ENCODE data around the gene FBXL12. TPM values are rescaled to one million over a fixed set of nuclear protein-coding genes. Genes with fewer than 3 reads are reported as not detected.

Gene FBXL12
- total and polyA plus RNA-seq, 2 donors (not counting 1 experiment from before 2014, with no cell fraction given) = 41.5 to 79.4 TPM

DNA sequence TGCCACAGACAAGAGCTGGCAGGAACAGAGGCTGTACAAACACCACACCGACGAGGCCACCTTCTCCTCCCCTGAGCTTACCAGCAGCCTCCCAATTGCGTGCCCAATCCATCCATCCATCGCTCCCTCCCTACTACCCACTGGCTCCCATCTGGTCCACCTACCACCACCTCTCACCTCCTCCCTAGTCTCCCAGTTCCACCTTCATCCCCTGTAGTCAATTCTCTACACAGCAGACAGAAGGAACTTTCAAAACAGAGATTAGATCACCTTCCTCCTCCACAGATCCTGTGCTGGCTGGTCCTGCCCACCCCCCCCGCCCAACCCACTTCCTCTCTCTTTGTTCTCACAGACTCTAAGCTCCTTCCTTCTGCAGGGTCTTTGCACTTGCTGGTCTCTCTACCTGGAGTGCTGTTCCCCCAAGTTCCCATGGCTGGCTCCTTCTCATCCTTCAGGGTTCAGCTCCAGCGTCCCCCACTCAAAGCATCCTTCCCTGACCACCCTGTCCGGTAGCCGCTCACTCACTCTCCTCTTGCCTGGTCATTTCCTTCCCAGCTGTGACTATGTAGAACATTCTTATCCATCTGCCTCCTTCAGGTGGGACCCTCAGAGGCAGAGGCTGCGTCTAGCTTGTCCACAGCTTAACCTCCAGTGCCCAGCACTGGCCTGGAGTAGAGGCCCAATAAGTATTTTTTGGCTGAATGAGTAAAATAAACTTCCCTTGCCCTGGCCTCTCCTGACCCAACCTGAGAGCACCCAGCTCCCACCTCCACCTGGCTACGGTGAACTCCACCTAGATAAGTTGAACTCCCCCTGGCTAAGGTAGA is 39.3 kb upstream of the FBXL12 start:
- CTCF ChIA-PET = no interaction called here
- DNase-seq (no peak), ATAC-seq (ENCODE audit: low read depth) (no peak)
- Mint-ChIP-seq H3K27ac (no peak overlapping the region), H3K4me1 (peaks cover 17% of the 10 kb centered on the region), H3K4me3 (peak overlapping the region; percentile 14), H3K9me3 (ENCODE audit: insufficient read depth) (no peaks in the 10 kb centered on the region), H3K27me3 (peaks cover 4% of the 10 kb centered on the region)
- Histone ChIP-seq H3K9me3 (ENCODE audit: control extremely low read depth in 1 of 3, control insufficient read depth in 2 of 3, insufficient read depth in 1 of 3, low read length in 2 of 3) (no peaks in the 10 kb centered on the region), H2AFZ (ENCODE audit: insufficient read depth, low read depth, low read length, poor library complexity, severe bottlenecking) (peak overlapping the region; percentile 38), H3K4me2 (replicated peaks; ENCODE audit: low read depth, low read length, poor library complexity, severe bottlenecking) (peak overlapping the region; percentile 51), H3K4me1 (ENCODE audit: control insufficient read depth in 2 of 2, insufficient read depth in 2 of 2, low read length in 2 of 2) (peaks cover 12% of the 10 kb centered on the region in 2 donors), H3K79me2 (ENCODE audit: control insufficient read depth, insufficient read depth, low read length) (no peaks in the 10 kb centered on the region), H4K20me1 (ENCODE audit: control insufficient read depth, insufficient read depth, low read length, poor library complexity, severe bottlenecking) (no peaks in the 10 kb centered on the region), H3K9ac (ENCODE audit: low read length) (no peak overlapping the region), H3K27me3 (replicated peaks in 1 of 4; ENCODE audit: control extremely low read depth in 1 of 4, control insufficient read depth in 3 of 4, insufficient read depth in 4 of 4, low read length in 3 of 4) (no peaks in the 10 kb centered on the region), H3K4me3 (ENCODE audit: control extremely low read depth in 1 of 5, extremely low read depth in 1 of 5, insufficient read depth in 1 of 5, low read depth in 2 of 5, low read length in 4 of 5) (no peak overlapping the region), H3K36me3 (replicated peaks in 1 of 2; ENCODE audit: control extremely low read depth in 1 of 2, control insufficient read depth in 1 of 2, extremely low read depth in 1 of 2, insufficient read depth in 2 of 2, low read length in 1 of 2) (no peaks in the 10 kb centered on the region), H3K27ac (ENCODE audit: low read length in 2 of 2) (no peak overlapping the region)
- 65% methylated on average over 8 of the region's 10 CpGs for WGBS (ENCODE audit: insufficient coverage)
- POLR2A ChIA-PET = no interaction called here
- TF ChIP-seq, protein P1, sequence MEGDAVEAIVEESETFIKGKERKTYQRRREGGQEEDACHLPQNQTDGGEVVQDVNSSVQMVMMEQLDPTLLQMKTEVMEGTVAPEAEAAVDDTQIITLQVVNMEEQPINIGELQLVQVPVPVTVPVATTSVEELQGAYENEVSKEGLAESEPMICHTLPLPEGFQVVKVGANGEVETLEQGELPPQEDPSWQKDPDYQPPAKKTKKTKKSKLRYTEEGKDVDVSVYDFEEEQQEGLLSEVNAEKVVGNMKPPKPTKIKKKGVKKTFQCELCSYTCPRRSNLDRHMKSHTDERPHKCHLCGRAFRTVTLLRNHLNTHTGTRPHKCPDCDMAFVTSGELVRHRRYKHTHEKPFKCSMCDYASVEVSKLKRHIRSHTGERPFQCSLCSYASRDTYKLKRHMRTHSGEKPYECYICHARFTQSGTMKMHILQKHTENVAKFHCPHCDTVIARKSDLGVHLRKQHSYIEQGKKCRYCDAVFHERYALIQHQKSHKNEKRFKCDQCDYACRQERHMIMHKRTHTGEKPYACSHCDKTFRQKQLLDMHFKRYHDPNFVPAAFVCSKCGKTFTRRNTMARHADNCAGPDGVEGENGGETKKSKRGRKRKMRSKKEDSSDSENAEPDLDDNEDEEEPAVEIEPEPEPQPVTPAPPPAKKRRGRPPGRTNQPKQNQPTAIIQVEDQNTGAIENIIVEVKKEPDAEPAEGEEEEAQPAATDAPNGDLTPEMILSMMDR (IDR thresholded peaks at IDR 0.05) = no peak
- no peak for TF ChIP-seq EZH2 (IDR thresholded peaks at IDR 0.05; ENCODE audit: borderline replicate concordance, insufficient read depth, low read depth, low read length, poor library complexity, severe bottlenecking)
- intact Hi-C loops (cut with micrococcal nuclease) = no loop called here

GRCh38 chr19:9857076-9857721 is 38.3 kb upstream of the FBXL12 start:
- Histone ChIP-seq H3K4me1 (ENCODE audit: control insufficient read depth in 2 of 2, insufficient read depth in 2 of 2, low read length in 2 of 2) (peaks cover 12% of the 10 kb centered on the region in 2 donors), H4K20me1 (ENCODE audit: control insufficient read depth, insufficient read depth, low read length, poor library complexity, severe bottlenecking) (no peaks in the 10 kb centered on the region), H3K9me3 (ENCODE audit: control extremely low read depth in 1 of 3, control insufficient read depth in 2 of 3, insufficient read depth in 1 of 3, low read length in 2 of 3) (no peaks in the 10 kb centered on the region), H3K27me3 (replicated peaks in 1 of 4; ENCODE audit: control extremely low read depth in 1 of 4, control insufficient read depth in 3 of 4, insufficient read depth in 4 of 4, low read length in 3 of 4) (no peaks in the 10 kb centered on the region), H3K4me3 (ENCODE audit: control extremely low read depth in 1 of 5, extremely low read depth in 1 of 5, insufficient read depth in 1 of 5, low read depth in 2 of 5, low read length in 4 of 5) (no peak overlapping the region), H3K36me3 (replicated peaks in 1 of 2; ENCODE audit: control extremely low read depth in 1 of 2, control insufficient read depth in 1 of 2, extremely low read depth in 1 of 2, insufficient read depth in 2 of 2, low read length in 1 of 2) (no peaks in the 10 kb centered on the region), H3K4me2 (replicated peaks; ENCODE audit: low read depth, low read length, poor library complexity, severe bottlenecking) (peak overlapping the region; percentile 51), H3K9ac (ENCODE audit: low read length) (no peak overlapping the region), H2AFZ (ENCODE audit: insufficient read depth, low read depth, low read length, poor library complexity, severe bottlenecking) (no peak overlapping the region), H3K27ac (ENCODE audit: low read length in 2 of 2) (no peak overlapping the region), H3K79me2 (ENCODE audit: control insufficient read depth, insufficient read depth, low read length) (no peaks in the 10 kb centered on the region)
- Mint-ChIP-seq H3K9me3 (ENCODE audit: insufficient read depth) (no peaks in the 10 kb centered on the region), H3K4me1 (peaks cover 17% of the 10 kb centered on the region), H3K27me3 (peaks cover 4% of the 10 kb centered on the region), H3K4me3 (no peak overlapping the region), H3K27ac (no peak overlapping the region)
- intact Hi-C loops (cut with micrococcal nuclease) = no loop called here
- TF ChIP-seq, protein P1 (IDR thresholded peaks at IDR 0.05) = no peak
- no peak for TF ChIP-seq EZH2 (IDR thresholded peaks at IDR 0.05; ENCODE audit: borderline replicate concordance, insufficient read depth, low read depth, low read length, poor library complexity, severe bottlenecking)
- no peak for DNase-seq
- ChIA-PET POLR2A (no interaction called here), CTCF (interaction anchor here (0.6 kb wide), 1 partner anchor 615 kb away, joined by 3 read pairs; no protein-coding TSS in a partner anchor)
- 98% methylated on average over 13 of the region's 13 CpGs for WGBS (ENCODE audit: insufficient coverage)
- no peak for ATAC-seq (ENCODE audit: low read depth)
